Measurements from ENCODE around the gene GLS. TPM values are rescaled to one million over a fixed set of nuclear protein-coding genes. Genes with fewer than 3 reads are reported as not detected.

The GLS gene
- total RNA-seq, 6 experiments from 2014 or later: 191 to 431 (median 201) TPM

DNA sequence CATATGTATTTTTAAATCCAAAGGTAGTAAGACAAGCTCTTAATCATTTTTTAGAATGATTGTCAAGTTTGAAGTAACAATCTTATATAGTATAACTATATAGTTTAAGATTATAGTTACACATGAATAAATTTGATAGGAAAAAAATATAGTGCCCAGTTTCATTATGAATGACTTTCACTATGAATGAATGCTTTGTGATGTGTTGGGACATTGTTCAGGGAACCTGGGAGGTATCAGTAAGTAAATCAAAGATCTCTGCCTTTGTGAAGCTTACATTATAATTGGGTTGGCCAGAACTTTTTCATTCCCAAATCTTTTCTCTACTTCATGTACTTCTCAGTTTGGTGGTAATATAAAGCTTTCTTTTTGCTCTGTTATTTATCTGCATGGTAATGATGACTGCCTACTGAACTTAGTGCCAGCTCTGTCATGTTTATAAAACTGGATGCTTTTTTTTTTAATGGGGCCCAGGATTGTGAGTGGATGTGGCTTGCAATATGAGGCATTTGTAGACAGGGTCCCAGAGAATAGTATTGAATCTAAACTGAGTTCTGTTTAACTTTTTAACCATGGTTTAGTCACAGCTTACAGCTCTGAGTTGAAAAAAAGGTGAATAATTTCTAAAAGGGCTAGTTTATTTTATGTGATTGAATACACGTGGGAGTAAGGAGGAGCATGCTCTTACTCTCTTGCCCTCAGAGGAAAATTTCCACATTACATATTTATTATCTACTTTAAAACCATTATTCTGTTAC is 23.3 kb downstream of the GLS start:
- H3K27me3 Mint-ChIP-seq (ENCODE audit: insufficient read depth): peaks cover 1% of the 10 kb centered on the region; the same call in 1 of the 2 replicates
- no peaks in the 10 kb centered on the region for H3K9me3 Mint-ChIP-seq
- H3K4me1 Mint-ChIP-seq (ENCODE audit: low read depth): peaks cover 53% of the 10 kb centered on the region
- TF ChIP-seq, protein P1, sequence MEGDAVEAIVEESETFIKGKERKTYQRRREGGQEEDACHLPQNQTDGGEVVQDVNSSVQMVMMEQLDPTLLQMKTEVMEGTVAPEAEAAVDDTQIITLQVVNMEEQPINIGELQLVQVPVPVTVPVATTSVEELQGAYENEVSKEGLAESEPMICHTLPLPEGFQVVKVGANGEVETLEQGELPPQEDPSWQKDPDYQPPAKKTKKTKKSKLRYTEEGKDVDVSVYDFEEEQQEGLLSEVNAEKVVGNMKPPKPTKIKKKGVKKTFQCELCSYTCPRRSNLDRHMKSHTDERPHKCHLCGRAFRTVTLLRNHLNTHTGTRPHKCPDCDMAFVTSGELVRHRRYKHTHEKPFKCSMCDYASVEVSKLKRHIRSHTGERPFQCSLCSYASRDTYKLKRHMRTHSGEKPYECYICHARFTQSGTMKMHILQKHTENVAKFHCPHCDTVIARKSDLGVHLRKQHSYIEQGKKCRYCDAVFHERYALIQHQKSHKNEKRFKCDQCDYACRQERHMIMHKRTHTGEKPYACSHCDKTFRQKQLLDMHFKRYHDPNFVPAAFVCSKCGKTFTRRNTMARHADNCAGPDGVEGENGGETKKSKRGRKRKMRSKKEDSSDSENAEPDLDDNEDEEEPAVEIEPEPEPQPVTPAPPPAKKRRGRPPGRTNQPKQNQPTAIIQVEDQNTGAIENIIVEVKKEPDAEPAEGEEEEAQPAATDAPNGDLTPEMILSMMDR (IDR thresholded peaks at IDR 0.05): no peak
- DNase-seq: no peak
- H3K36me3 Mint-ChIP-seq (ENCODE audit: low read depth): peaks cover 40% of the 10 kb centered on the region
- peak overlapping the region; percentile 58 for H3K27ac Mint-ChIP-seq
- H3K4me3 Mint-ChIP-seq: peak overlapping the region; percentile 29; the same call in 1 of the 2 replicates

DNA sequence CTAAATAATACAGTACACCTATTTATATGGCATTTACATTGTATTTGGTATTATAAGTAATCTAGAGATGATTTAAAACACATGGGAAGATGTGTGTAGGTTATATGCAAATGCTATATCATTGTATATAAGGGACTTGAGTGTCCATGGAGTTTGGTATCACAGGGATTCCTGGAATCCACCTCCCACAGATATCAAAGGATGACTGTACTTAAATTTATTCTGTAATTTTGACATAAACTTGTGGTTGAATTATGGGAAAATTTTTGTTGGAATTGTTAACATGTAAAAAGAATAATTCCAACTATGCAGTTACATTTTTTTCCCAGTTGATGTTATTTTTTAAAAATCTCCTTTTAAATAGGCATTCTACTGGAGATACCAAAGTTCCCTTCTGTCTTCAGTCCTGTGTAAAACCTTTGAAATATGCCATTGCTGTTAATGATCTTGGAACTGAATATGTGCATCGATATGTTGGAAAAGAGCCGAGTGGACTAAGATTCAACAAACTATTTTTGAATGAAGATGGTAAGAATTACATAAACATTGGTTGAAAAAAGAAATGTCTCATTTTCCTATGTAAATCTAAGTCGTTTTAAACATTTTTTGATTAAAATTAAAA is 24.1 kb downstream of the GLS start:
- H3K4me3 Mint-ChIP-seq: no peak overlapping the region
- H3K27ac Mint-ChIP-seq: peak overlapping the region; percentile 58
- no peak for DNase-seq
- TF ChIP-seq, protein P1 (IDR thresholded peaks at IDR 0.05): no peak
- no peaks in the 10 kb centered on the region for H3K9me3 Mint-ChIP-seq
- peaks cover 44% of the 10 kb centered on the region for H3K36me3 Mint-ChIP-seq (ENCODE audit: low read depth)
- peaks cover 1% of the 10 kb centered on the region; the same call in 1 of the 2 replicates for H3K27me3 Mint-ChIP-seq (ENCODE audit: insufficient read depth)
- peaks cover 58% of the 10 kb centered on the region for H3K4me1 Mint-ChIP-seq (ENCODE audit: low read depth)

DNA sequence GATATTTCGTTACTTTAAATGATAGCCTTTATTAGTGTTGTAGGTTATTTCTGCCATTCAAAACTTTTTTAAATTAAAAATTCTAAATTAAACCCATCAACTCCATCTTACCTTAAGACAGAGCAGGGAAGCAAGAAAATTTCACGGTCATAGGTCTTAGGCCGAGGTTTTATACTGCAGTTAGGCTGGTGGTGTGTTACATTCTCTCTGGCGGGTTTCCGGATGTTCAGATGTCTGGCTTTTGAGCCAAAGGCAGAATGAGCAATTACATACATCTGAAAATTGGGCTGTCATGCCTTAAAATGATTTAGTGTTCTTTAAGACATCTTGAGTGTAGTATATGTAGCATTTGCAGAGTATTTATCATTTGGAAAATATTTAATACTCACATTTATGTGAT is 27.9 kb downstream of the GLS start:
- TF ChIP-seq, protein P1 (IDR thresholded peaks at IDR 0.05): no peak
- H3K27me3 Mint-ChIP-seq (ENCODE audit: insufficient read depth): peaks cover 3% of the 10 kb centered on the region
- H3K9me3 Mint-ChIP-seq: no peaks in the 10 kb centered on the region
- peaks cover 74% of the 10 kb centered on the region for H3K4me1 Mint-ChIP-seq (ENCODE audit: low read depth)
- no peak overlapping the region for H3K4me3 Mint-ChIP-seq
- peaks cover 52% of the 10 kb centered on the region for H3K36me3 Mint-ChIP-seq (ENCODE audit: low read depth)
- peak overlapping the region; percentile 52 for H3K27ac Mint-ChIP-seq
- DNase-seq: no peak

DNA sequence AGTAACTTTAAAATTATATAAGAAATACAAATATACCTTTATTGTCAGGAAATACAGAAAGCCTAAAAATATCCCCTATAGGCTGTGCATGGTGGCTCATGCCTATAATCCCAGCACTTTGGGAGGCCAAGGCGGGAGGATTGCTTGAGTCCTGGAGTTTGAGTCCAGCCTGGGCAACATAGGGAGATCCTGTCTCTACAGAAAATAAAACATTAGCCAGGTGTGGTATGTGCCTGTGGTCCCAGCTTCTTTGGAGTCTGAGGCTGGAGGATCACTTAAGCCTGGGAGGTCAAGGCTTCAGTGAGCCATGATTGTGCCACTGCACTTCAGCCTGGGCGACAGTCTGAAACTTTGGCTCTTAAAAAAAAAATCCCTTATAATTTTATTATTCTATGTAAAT is 29.1 kb downstream of the GLS start:
- peak overlapping the region; percentile 56; the same call in 1 of the 2 replicates for H3K27ac Mint-ChIP-seq
- peaks cover 7% of the 10 kb centered on the region for H3K27me3 Mint-ChIP-seq (ENCODE audit: insufficient read depth)
- peaks cover 46% of the 10 kb centered on the region for H3K36me3 Mint-ChIP-seq (ENCODE audit: low read depth)
- no peak for DNase-seq
- H3K9me3 Mint-ChIP-seq: no peaks in the 10 kb centered on the region
- TF ChIP-seq, protein P1 (IDR thresholded peaks at IDR 0.05): no peak
- H3K4me3 Mint-ChIP-seq: no peak overlapping the region
- H3K4me1 Mint-ChIP-seq (ENCODE audit: low read depth): peaks cover 63% of the 10 kb centered on the region

DNA sequence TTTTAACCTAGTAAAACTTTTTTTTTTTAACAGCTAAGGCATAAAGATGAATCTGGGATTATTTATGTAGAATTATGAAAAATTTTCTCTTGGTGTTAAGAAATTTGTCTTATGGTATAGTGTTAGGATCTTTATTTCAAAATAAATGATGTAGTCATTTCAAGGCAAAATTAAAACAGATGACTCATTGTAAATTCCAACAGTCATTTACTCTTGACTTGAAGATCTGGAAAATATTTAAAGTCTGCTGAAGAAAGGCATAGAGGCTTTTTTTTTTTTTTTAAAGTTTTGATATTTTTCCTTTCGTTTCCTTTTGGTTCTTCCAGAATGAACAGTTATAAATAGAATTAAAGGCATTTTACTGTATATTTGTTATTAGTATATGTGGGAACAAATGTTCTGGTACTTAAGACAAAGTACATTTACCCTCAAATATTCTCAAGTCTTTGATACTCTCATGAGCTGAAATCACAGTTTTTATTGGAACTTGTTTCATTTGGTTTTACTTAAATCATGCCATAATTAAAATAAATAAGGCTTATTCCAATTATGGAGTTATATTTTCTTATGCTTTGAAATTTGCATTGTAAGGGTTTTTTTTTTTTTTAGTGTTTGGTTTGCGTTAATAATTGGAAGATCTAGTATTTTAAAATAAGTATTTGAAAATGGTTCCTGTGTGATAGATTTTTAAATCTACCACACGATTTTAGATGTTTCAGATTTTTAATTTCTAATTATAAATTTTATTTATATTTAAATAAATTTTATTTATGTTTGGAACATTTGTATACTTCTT is 29.9 kb downstream of the GLS start:
- Mint-ChIP-seq H3K4me3 (peak overlapping the region; percentile 48), H3K27ac (peak overlapping the region; percentile 56), H3K36me3 (ENCODE audit: low read depth) (peaks cover 42% of the 10 kb centered on the region), H3K9me3 (no peaks in the 10 kb centered on the region), H3K27me3 (ENCODE audit: insufficient read depth) (peaks cover 7% of the 10 kb centered on the region), H3K4me1 (ENCODE audit: low read depth) (peaks cover 56% of the 10 kb centered on the region)
- no peak for DNase-seq
- TF ChIP-seq, protein P1 (IDR thresholded peaks at IDR 0.05): no peak
